ENCODE data around the gene FAM98B.
A peak's percentile ranks its signal among the peaks of the same experiment; 100 is the strongest.
"Not testable (repeated sequence)": the region's sequence is repeated elsewhere in the genome, so short reads cannot be mapped to it uniquely, and the experiment has no call there.

Gene FAM98B
- 13.5 to 31.2 (median 17.9) reads per million in 9 experiments for total RNA-seq

DNA sequence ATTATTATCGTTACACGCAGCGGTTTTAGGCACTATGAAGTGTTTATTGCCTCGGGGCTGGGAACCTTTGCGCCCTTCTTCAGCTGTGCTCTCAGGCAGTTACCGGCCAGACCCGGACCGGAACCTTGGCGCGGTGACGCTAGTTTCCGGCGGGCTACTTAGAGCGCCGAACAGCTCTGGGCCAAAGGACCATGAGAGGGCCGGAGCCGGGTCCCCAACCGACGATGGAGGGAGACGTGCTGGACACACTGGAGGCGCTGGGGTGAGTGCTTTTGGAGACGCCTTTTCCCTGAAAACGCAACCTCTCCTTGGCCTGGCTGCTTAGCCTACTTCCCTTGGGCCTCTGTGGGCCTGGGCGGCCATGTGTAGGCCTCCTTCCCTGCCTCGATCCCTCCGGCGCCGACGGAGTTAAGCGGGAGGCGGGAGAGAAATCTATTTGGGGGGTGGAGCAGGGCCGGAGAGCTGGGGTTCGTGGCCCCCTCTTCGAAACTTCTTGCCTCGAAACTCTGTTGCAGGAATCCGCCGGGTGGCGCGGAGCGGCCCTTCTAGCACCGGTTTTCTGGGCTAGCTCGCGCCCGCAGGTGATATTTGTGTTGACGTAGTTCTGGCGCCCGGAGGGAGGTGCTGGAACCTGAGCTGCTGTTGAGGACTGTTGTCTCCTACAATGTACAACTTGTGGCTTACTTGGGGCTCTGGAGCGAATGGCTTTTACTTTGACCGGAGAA, at the start of gene FAM98B:
Gene FAM98B, plus strand, starts transcription at position 157 of the 725 bp plus-strand sequence. Its CDS starts 35 bp downstream, at position 192.
- Mint-ChIP-seq H3K4me1 (ENCODE audit: low read depth in 2 of 2) (peaks cover 17 to 27% of the 10 kb centered on the region in 2 donors), H3K4me3 (peak within 1 kb of the TSS; percentile 91), H3K9me3 (no peaks in the 10 kb centered on the region), H3K27ac (peak within 1 kb of the TSS; percentile 97), H3K27me3 (no peaks in the 10 kb centered on the region), H3K36me3 (ENCODE audit: insufficient read depth) (peaks cover 15% of the 10 kb centered on the region)
- ATAC-seq (replicated peaks) (peak; percentile 92), DNase-seq (peak; percentile 86 to 94 (median 88))

GRCh38 chr15:38406436-38406835, 47.5 kb upstream of the FAM98B start:
- Mint-ChIP-seq H3K27ac (no peak overlapping the region), H3K36me3 (ENCODE audit: insufficient read depth) (no peaks in the 10 kb centered on the region), H3K4me1 (ENCODE audit: low read depth in 2 of 2) (no peaks in the 10 kb centered on the region), H3K27me3 (peaks cover 30 to 52% of the 10 kb centered on the region in 2 donors), H3K4me3 (no peak overlapping the region), H3K9me3 (no peaks in the 10 kb centered on the region)
- DNase-seq = no peak
- ATAC-seq (replicated peaks) = no peak

GRCh38 chr15:38408576-38408975, 45.4 kb upstream of the FAM98B start:
- ATAC-seq (replicated peaks) = no peak
- Mint-ChIP-seq H3K27me3 (peaks cover 15 to 44% of the 10 kb centered on the region in 2 donors), H3K27ac (no peak overlapping the region), H3K9me3 (no peaks in the 10 kb centered on the region), H3K36me3 (ENCODE audit: insufficient read depth) (no peaks in the 10 kb centered on the region), H3K4me3 (no peak overlapping the region), H3K4me1 (ENCODE audit: low read depth in 2 of 2) (no peaks in the 10 kb centered on the region)
- no peak for DNase-seq

DNA sequence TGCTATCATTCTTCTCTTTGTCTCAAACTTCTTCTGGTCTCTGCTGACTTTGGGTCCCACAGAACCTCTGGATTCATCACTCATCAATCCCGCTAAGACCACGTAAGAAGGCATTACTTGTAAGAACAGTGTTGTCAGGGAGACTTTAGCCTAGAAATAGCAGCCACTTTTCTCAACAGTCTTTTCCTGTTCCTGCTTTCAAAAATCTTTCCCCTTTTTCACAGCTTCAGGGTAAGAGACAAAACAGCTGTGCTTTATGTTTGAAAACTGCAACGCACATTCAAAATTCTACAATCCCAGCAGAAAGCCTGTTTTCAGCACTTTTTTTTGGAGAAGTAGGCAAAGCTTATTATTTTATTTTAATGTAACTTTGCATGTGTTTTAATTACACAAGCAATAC, 42.0 kb upstream of the FAM98B start:
- no peak overlapping the region for H3K27ac Mint-ChIP-seq
- H3K9me3 Mint-ChIP-seq = no peaks in the 10 kb centered on the region
- peaks cover 46 to 53% of the 10 kb centered on the region in 2 donors for H3K27me3 Mint-ChIP-seq
- H3K4me3 Mint-ChIP-seq = no peak overlapping the region
- no peaks in the 10 kb centered on the region for H3K4me1 Mint-ChIP-seq (ENCODE audit: low read depth in 2 of 2)
- H3K36me3 Mint-ChIP-seq (ENCODE audit: insufficient read depth) = no peaks in the 10 kb centered on the region
- ATAC-seq (replicated peaks) (no peak), DNase-seq (no peak)

- peaks cover 52 to 58% of the 10 kb centered on the region in 2 donors for H3K27me3 Mint-ChIP-seq
- no peaks in the 10 kb centered on the region for H3K9me3 Mint-ChIP-seq
- no peak for DNase-seq
Observed at GRCh38 chr15:38412466-38412865, 41.5 kb upstream of the FAM98B start.

GRCh38 chr15:38414357-38414756, 39.6 kb upstream of the FAM98B start:
- no peak overlapping the region for H3K4me3 Mint-ChIP-seq
- DNase-seq (no peak), ATAC-seq (replicated peaks) (no peak)
- no peaks in the 10 kb centered on the region for H3K36me3 Mint-ChIP-seq (ENCODE audit: insufficient read depth)
- H3K4me1 Mint-ChIP-seq (ENCODE audit: low read depth in 2 of 2) = no peaks in the 10 kb centered on the region
- peaks cover 59 to 64% of the 10 kb centered on the region in 2 donors for H3K27me3 Mint-ChIP-seq
- H3K9me3 Mint-ChIP-seq = no peaks in the 10 kb centered on the region
- H3K27ac Mint-ChIP-seq = no peak overlapping the region

More at GRCh38 chr15:38412466-38412865, 41.5 kb upstream of the FAM98B start:
- no peak for ATAC-seq (replicated peaks)
- no peaks in the 10 kb centered on the region for H3K4me1 Mint-ChIP-seq (ENCODE audit: low read depth in 2 of 2)
- no peaks in the 10 kb centered on the region for H3K36me3 Mint-ChIP-seq (ENCODE audit: insufficient read depth)
- no peak overlapping the region for H3K4me3 Mint-ChIP-seq
- H3K27ac Mint-ChIP-seq = no peak overlapping the region

- Mint-ChIP-seq H3K36me3 (ENCODE audit: insufficient read depth) (no peaks in the 10 kb centered on the region), H3K27me3 (peaks cover 47 to 75% of the 10 kb centered on the region in 2 donors), H3K4me3 (no peak overlapping the region), H3K27ac (no peak overlapping the region), H3K9me3 (no peaks in the 10 kb centered on the region), H3K4me1 (ENCODE audit: low read depth in 2 of 2) (no peaks in the 10 kb centered on the region)
- ATAC-seq (replicated peaks) (no peak), DNase-seq (no peak)
Observed at GRCh38 chr15:38421069-38421690, 32.7 kb upstream of the FAM98B start.

- Mint-ChIP-seq H3K27me3 (peaks cover 27 to 52% of the 10 kb centered on the region in 2 donors), H3K27ac (no peak overlapping the region), H3K9me3 (no peaks in the 10 kb centered on the region), H3K4me3 (no peak overlapping the region), H3K36me3 (ENCODE audit: insufficient read depth) (no peaks in the 10 kb centered on the region), H3K4me1 (ENCODE audit: low read depth in 2 of 2) (no peaks in the 10 kb centered on the region)
- ATAC-seq (replicated peaks) = no peak
- no peak for DNase-seq
Observed at GRCh38 chr15:38424101-38424552, 29.8 kb upstream of the FAM98B start.

DNA sequence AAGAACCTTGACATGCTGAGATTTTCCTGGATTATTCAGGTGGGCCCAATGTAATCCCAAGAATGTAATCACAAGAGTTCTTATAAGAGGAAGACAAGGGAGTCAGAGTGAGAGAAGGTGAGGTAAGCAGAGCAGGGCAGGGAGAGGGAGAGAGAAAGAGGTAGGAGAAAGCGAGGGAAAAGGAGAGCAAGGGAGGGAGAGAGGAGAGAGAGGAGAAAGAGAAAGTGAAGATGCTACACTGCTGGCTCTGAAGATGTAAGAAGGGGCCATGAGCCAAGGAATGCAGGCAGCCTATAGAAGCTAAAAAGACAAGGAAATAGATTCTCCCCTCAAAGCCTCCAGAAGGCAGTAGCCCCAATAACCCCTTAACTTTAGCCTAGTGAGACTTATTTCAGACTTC, 28.7 kb upstream of the FAM98B start:
- Mint-ChIP-seq H3K36me3 (ENCODE audit: insufficient read depth) (no peaks in the 10 kb centered on the region), H3K4me1 (ENCODE audit: low read depth in 2 of 2) (no peaks in the 10 kb centered on the region), H3K9me3 (no peaks in the 10 kb centered on the region), H3K27me3 (peaks cover 18 to 43% of the 10 kb centered on the region in 2 donors), H3K27ac (no peak overlapping the region), H3K4me3 (no peak overlapping the region)
- DNase-seq (no peak), ATAC-seq (replicated peaks) (no peak)

DNA sequence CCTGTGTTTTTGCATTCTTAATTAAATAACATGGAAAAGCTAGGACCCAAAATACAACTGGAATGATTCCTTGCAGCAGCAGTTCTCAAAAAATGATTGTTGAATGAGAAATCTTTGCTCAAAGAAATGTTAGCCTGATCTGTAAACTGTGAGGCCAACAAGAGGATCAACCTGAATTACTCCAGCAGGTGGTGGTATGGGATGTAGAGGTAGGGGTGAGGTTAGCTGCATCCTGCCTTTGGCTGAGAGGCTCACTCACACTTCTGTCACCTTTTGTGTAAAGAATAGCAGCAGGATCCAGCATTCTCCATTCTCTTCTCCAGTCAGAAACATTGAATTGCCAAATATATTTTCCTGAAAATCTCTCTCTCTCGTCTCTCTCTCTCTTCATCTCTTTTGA, 26.5 kb upstream of the FAM98B start:
- ATAC-seq (replicated peaks) (no peak), DNase-seq (no peak)
- H3K4me1 Mint-ChIP-seq (ENCODE audit: low read depth in 2 of 2) = no peaks in the 10 kb centered on the region
- H3K36me3 Mint-ChIP-seq (ENCODE audit: insufficient read depth) = no peaks in the 10 kb centered on the region
- no peaks in the 10 kb centered on the region for H3K9me3 Mint-ChIP-seq
- H3K4me3 Mint-ChIP-seq = no peak overlapping the region
- H3K27ac Mint-ChIP-seq = no peak overlapping the region
- peaks cover 18 to 27% of the 10 kb centered on the region in 2 donors for H3K27me3 Mint-ChIP-seq

GRCh38 chr15:38430106-38430760, 23.7 kb upstream of the FAM98B start:
- Mint-ChIP-seq H3K4me3 (no peak overlapping the region), H3K27me3 (peaks cover 23 to 34% of the 10 kb centered on the region in 2 donors)

GRCh38 chr15:38436993-38437392, 16.9 kb upstream of the FAM98B start:
- H3K4me3 Mint-ChIP-seq = no peak overlapping the region
- no peak for ATAC-seq (replicated peaks)
- no peaks in the 10 kb centered on the region for H3K9me3 Mint-ChIP-seq
- H3K27ac Mint-ChIP-seq = no peak overlapping the region
- H3K36me3 Mint-ChIP-seq (ENCODE audit: insufficient read depth) = peaks cover 2% of the 10 kb centered on the region
- H3K4me1 Mint-ChIP-seq (ENCODE audit: low read depth in 2 of 2) = peaks cover 3 to 6% of the 10 kb centered on the region in 2 donors
- peaks cover 54 to 68% of the 10 kb centered on the region in 2 donors for H3K27me3 Mint-ChIP-seq
- no peak for DNase-seq

More at GRCh38 chr15:38430106-38430760, 23.7 kb upstream of the FAM98B start:
- Mint-ChIP-seq H3K27ac (no peak overlapping the region), H3K9me3 (no peaks in the 10 kb centered on the region), H3K36me3 (ENCODE audit: insufficient read depth) (no peaks in the 10 kb centered on the region), H3K4me1 (ENCODE audit: low read depth in 2 of 2) (no peaks in the 10 kb centered on the region)
- ATAC-seq (replicated peaks) = no peak
- DNase-seq = no peak

GRCh38 chr15:38437603-38438002, 16.3 kb upstream of the FAM98B start:
- peaks cover 54 to 68% of the 10 kb centered on the region in 2 donors for H3K27me3 Mint-ChIP-seq
- not testable (repeated sequence) for H3K4me1 Mint-ChIP-seq (ENCODE audit: low read depth in 2 of 2); H3K4me3 Mint-ChIP-seq; DNase-seq; H3K36me3 Mint-ChIP-seq (ENCODE audit: insufficient read depth); ATAC-seq (replicated peaks); H3K27ac Mint-ChIP-seq; H3K9me3 Mint-ChIP-seq
